GM12801 (cell line): Measurements from ENCODE around the gene COA7.

Experiments used
- TF ChIP-seq, protein P1 (sequence below): IDR thresholded peaks from one replicate; pipeline ENCODE4 v1.5.1; 2011; ENCODE audit warnings: control low read depth; ENCODE audit not compliant: insufficient read length; ENCODE audit errors: extremely low read depth

The COA7 gene

GRCh38 chr1:52697795-52698674, at the start of gene COA7:
COA7 (minus strand) TSS chr1:52698347; CDS start chr1:52698326, 21 bp downstream.
- TF ChIP-seq, protein P1, sequence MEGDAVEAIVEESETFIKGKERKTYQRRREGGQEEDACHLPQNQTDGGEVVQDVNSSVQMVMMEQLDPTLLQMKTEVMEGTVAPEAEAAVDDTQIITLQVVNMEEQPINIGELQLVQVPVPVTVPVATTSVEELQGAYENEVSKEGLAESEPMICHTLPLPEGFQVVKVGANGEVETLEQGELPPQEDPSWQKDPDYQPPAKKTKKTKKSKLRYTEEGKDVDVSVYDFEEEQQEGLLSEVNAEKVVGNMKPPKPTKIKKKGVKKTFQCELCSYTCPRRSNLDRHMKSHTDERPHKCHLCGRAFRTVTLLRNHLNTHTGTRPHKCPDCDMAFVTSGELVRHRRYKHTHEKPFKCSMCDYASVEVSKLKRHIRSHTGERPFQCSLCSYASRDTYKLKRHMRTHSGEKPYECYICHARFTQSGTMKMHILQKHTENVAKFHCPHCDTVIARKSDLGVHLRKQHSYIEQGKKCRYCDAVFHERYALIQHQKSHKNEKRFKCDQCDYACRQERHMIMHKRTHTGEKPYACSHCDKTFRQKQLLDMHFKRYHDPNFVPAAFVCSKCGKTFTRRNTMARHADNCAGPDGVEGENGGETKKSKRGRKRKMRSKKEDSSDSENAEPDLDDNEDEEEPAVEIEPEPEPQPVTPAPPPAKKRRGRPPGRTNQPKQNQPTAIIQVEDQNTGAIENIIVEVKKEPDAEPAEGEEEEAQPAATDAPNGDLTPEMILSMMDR, result no peak

- TF ChIP-seq, protein P1, result no peak
These were observed 49.3 kb upstream of the COA7 start for GRCh38 chr1:52747450-52747849.

DNA sequence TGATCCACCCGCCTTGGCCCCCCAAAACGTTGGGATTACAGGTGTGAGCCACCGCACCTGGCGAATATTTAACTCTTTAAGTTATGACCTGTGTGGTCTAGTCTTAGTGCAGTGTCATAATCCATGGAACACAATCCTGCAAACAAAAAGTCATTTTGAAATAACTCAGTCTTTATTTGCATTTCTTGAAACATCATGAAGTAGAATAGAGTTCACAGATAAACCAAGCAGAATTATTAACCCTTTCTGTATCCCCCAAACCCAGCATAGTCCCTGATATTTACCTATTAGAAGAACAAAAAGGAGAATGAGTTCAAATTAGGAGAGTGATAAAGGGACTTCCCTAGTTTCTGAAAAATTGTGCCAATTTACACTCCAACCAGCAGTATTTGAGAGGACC, 48.0 kb upstream of the COA7 start:
- TF ChIP-seq, protein P1, result no peak

GRCh38 chr1:52741259-52741658, 43.1 kb upstream of the COA7 start:
- TF ChIP-seq, protein P1, result no peak

GRCh38 chr1:52739699-52740467, 41.7 kb upstream of the COA7 start:
- TF ChIP-seq, protein P1, result no peak

DNA sequence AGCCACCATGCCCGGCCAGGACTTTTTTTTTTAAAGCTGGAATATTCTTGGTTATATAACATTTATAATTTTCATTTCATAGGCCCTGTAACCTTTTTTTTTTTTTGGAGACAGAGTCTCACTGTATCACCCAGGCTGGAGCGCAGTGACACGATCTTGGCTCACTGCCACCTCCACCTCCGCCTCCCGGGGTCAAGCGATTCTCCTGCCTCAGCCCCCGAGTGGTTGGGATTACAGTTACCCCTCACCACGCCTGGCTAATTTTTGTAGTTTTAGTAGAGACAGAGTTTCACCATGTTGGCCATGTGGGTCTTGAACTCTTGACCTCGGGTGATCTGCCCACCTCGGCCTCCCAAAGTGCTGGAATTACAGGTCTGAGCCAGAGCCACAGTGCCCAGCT, 40.7 kb upstream of the COA7 start:
- TF ChIP-seq, protein P1, result no peak

GRCh38 chr1:52738148-52738547, 40.0 kb upstream of the COA7 start:
- TF ChIP-seq, protein P1, result no peak
